Colon (tissue), 2 donors: ENCODE data around the gene TMEM190.

Experiments used
- FAIRE-seq: peaks from 2 replicates; lab custom pipeline; 2012; peaks lifted over from hg19 to GRCh38; lab: Jason Lieb, UNC
- donor health status: control.
- donor health status: control.

TMEM190 gene

GRCh38 chr19:55372316-55373081 lies 4.1 kb upstream of the TMEM190 start:
- no peak for FAIRE-seq

- FAIRE-seq = no peak
Observed at GRCh38 chr19:55373306-55373992, 3.2 kb upstream of the TMEM190 start.

GRCh38 chr19:55373993-55374757 lies 2.5 kb upstream of the TMEM190 start:
- no peak for FAIRE-seq

GRCh38 chr19:55377356-55378131 lies 918 bp downstream of the TMEM190 start:
- FAIRE-seq = no peak

- FAIRE-seq = no peak
Observed at GRCh38 chr19:55379174-55379573, 2.5 kb downstream of the TMEM190 start.

GRCh38 chr19:55382013-55382412 lies 5.4 kb downstream of the TMEM190 start:
- FAIRE-seq = no peak

GRCh38 chr19:55382522-55383054 lies 6.0 kb downstream of the TMEM190 start:
- FAIRE-seq = no peak

GRCh38 chr19:55383279-55384130 lies 6.9 kb downstream of the TMEM190 start:
- no peak for FAIRE-seq

GRCh38 chr19:55384131-55384919 lies 7.7 kb downstream of the TMEM190 start, which contains the start of gene TMEM238:
Gene TMEM238 (minus strand): TSS chr19:55384292. CDS start chr19:55384259, 33 bp downstream.
- no peak for FAIRE-seq

GRCh38 chr19:55384920-55385723 lies 8.5 kb downstream of the TMEM190 start:
- no peak for FAIRE-seq

GRCh38 chr19:55385724-55386492 lies 9.3 kb downstream of the TMEM190 start, which contains the start of gene RPL28:
Gene RPL28 (plus strand): TSS chr19:55385932. CDS start chr19:55386358, 426 bp downstream.
- no peak for FAIRE-seq

GRCh38 chr19:55386493-55386971 lies 9.9 kb downstream of the TMEM190 start:
- no peak for FAIRE-seq

- no peak for FAIRE-seq
Observed at GRCh38 chr19:55387736-55388497, 11.3 kb downstream of the TMEM190 start.

GRCh38 chr19:55389386-55390317 lies 13.0 kb downstream of the TMEM190 start:
- FAIRE-seq = no peak

GRCh38 chr19:55390461-55390880 lies 13.8 kb downstream of the TMEM190 start:
- no peak for FAIRE-seq

- no peak for FAIRE-seq
Observed at GRCh38 chr19:55391191-55391670, 14.6 kb downstream of the TMEM190 start.
